ENCODE results near the gene MAP7D1. TPM values are rescaled to one million over a fixed set of nuclear protein-coding genes. Genes with fewer than 3 reads are reported as not detected.

The MAP7D1 gene
- total RNA-seq, 1 experiment from 2014 or later = 49.9 TPM

- no peak for DNase-seq
- H3K9me3 Mint-ChIP-seq = no peaks in the 10 kb centered on the region
- H2BK5ac ChIP-seq (ENCODE audit: insufficient read length, low read length) = no peak overlapping the region
- H4K91ac ChIP-seq (ENCODE audit: insufficient read length, low read depth, low read length) = no peak overlapping the region
- H2AK5ac ChIP-seq (ENCODE audit: insufficient read length, low read length) = no peak overlapping the region
- no peak overlapping the region for H2BK15ac ChIP-seq (ENCODE audit: low read depth, low read length)
- H3K27ac ChIP-seq (ENCODE audit: insufficient read length, low read depth, low read length) = no peak overlapping the region
- H2BK20ac ChIP-seq (ENCODE audit: low read depth, low read length, poor library complexity, severe bottlenecking) = no peak overlapping the region
- no peak overlapping the region for H3K4me2 ChIP-seq (ENCODE audit: insufficient read depth, insufficient read length, low read length)
- no peaks in the 10 kb centered on the region for H3K79me2 ChIP-seq (ENCODE audit: insufficient read depth, low read length)
- no peak overlapping the region for H3K9ac ChIP-seq (ENCODE audit: extremely low read depth, insufficient read length, low read length)
- H3K14ac ChIP-seq (ENCODE audit: insufficient read depth, low read length) = no peak overlapping the region
- no peak overlapping the region for H4K5ac ChIP-seq (ENCODE audit: insufficient read length, low read depth, low read length)
- no CpG with 5 or more reads among the region's 21 CpGs for WGBS (ENCODE audit: extremely low coverage, insufficient read length, low lambda C conversion rate)
- H2AFZ ChIP-seq (ENCODE audit: low read length) = no peak overlapping the region
- H3K18ac ChIP-seq (ENCODE audit: insufficient read length, low read depth, low read length) = no peak overlapping the region
- H3K56ac ChIP-seq (ENCODE audit: insufficient read length, low read depth, low read length) = no peak overlapping the region
- no peaks in the 10 kb centered on the region for H3K23me2 ChIP-seq (ENCODE audit: insufficient read length, low read depth, low read length, poor library complexity, severe bottlenecking)
- TF ChIP-seq CTCF (conservative IDR thresholded peaks at IDR 0.05) = no peak
- H4K20me1 ChIP-seq (ENCODE audit: control insufficient read depth, insufficient read depth, insufficient read length) = no peaks in the 10 kb centered on the region
- peaks cover 19 to 35% (median 31%) of the 10 kb centered on the region in 3 experiments; a peak in 6 of 7 replicates for H3K36me3 Mint-ChIP-seq (ENCODE audit: insufficient read depth in 1 of 3, low read depth in 3 of 3)
- peaks cover 5% of the 10 kb centered on the region; the same call in 1 of the 2 replicates for H3K4me1 ChIP-seq (ENCODE audit: insufficient read depth, low read length)
- H3K27me3 ChIP-seq (ENCODE audit: insufficient read depth, low read length) = no peaks in the 10 kb centered on the region
- no peak overlapping the region for H3T11ph ChIP-seq (ENCODE audit: low read length)
- peak overlapping the region in 1 of 3 experiments; percentile 34; a peak in 1 of 7 replicates for H3K27ac Mint-ChIP-seq
- no peak overlapping the region for H3K23ac ChIP-seq (ENCODE audit: insufficient read length, low read depth, low read length)
- H3K4me1 Mint-ChIP-seq = peaks cover 2 to 22% of the 10 kb centered on the region in 2 experiments
- H3K79me1 ChIP-seq (ENCODE audit: insufficient read depth, low read depth, low read length, poor library complexity, severe bottlenecking) = peaks cover 3% of the 10 kb centered on the region
- H4K8ac ChIP-seq (replicated peaks; ENCODE audit: insufficient read length, low read depth, low read length) = no peak overlapping the region
- no peak overlapping the region for H3K4me3 Mint-ChIP-seq
- H2BK120ac ChIP-seq (ENCODE audit: low read depth, low read length, poor library complexity, severe bottlenecking) = no peak overlapping the region
- no peaks in the 10 kb centered on the region for H3K9me3 ChIP-seq (ENCODE audit: control insufficient read depth, low read depth, low read length)
- H2BK12ac ChIP-seq (ENCODE audit: insufficient read length, low read depth, low read length) = no peak overlapping the region
- H3K27me3 Mint-ChIP-seq (ENCODE audit: low read depth) = no peaks in the 10 kb centered on the region
- H3K4ac ChIP-seq (ENCODE audit: low read depth, low read length) = no peak overlapping the region
Measured at GRCh38 chr1:36172017-36172747, 16.2 kb downstream of the MAP7D1 start.
